Nephron progenitor cell (in vitro differentiated cells): ENCODE measurements around the gene C9orf43.

Source experiments
- DNase-seq: peaks from one replicate; pipeline ENCODE4 v3.0.0; 2021
- H3K27ac Mint-ChIP-seq: 2 replicates; pipeline ENCODE4 v1.8.0; 2021; ENCODE audit warnings: mild to moderate bottlenecking, moderate library complexity, mixed read lengths
- H3K27me3 Mint-ChIP-seq: 2 replicates; pipeline ENCODE4 v1.8.0; 2021; ENCODE audit warnings: mild to moderate bottlenecking, low read depth, mixed read lengths; ENCODE audit not compliant: poor library complexity
- H3K36me3 Mint-ChIP-seq: 2 replicates; pipeline ENCODE4 v1.8.0; 2021; ENCODE audit warnings: low read depth, mixed read lengths
- H3K4me1 Mint-ChIP-seq: 2 replicates; pipeline ENCODE4 v1.8.0; 2021; ENCODE audit warnings: mixed read lengths
- H3K4me3 Mint-ChIP-seq: 2 replicates; pipeline ENCODE4 v1.8.0; 2021; ENCODE audit warnings: mild to moderate bottlenecking, moderate library complexity, mixed read lengths
- H3K9me3 Mint-ChIP-seq: 2 replicates; pipeline ENCODE4 v1.8.0; 2021; ENCODE audit warnings: mild to moderate bottlenecking, moderate library complexity, mixed read lengths
- CTCF ChIP-seq: fragments of 200-600 bp; sonication (generic); IDR thresholded peaks from 2 replicates; pipeline ENCODE4 v1.5.0; 2021; ENCODE audit warnings: antibody characterized with exemption

C9orf43 gene

GRCh38 chr9:113479174-113479621 lies 68.7 kb downstream of the C9orf43 start:
- H3K4me1 Mint-ChIP-seq: no peaks in the 10 kb centered on the region
- no peaks in the 10 kb centered on the region for H3K9me3 Mint-ChIP-seq
- H3K4me3 Mint-ChIP-seq: no peak overlapping the region
- DNase-seq: no peak
- TF ChIP-seq CTCF: no peak
- no peaks in the 10 kb centered on the region for H3K36me3 Mint-ChIP-seq
- H3K27me3 Mint-ChIP-seq: peaks cover 25% of the 10 kb centered on the region
- H3K27ac Mint-ChIP-seq: no peak overlapping the region
